NCI-H1436 (cell line): ENCODE data around the gene CSNK2A2.

Source experiments
- DNase-seq: peaks from one replicate; lab custom pipeline; 2025; lab: John Stamatoyannopoulos, UW

Gene CSNK2A2

DNA sequence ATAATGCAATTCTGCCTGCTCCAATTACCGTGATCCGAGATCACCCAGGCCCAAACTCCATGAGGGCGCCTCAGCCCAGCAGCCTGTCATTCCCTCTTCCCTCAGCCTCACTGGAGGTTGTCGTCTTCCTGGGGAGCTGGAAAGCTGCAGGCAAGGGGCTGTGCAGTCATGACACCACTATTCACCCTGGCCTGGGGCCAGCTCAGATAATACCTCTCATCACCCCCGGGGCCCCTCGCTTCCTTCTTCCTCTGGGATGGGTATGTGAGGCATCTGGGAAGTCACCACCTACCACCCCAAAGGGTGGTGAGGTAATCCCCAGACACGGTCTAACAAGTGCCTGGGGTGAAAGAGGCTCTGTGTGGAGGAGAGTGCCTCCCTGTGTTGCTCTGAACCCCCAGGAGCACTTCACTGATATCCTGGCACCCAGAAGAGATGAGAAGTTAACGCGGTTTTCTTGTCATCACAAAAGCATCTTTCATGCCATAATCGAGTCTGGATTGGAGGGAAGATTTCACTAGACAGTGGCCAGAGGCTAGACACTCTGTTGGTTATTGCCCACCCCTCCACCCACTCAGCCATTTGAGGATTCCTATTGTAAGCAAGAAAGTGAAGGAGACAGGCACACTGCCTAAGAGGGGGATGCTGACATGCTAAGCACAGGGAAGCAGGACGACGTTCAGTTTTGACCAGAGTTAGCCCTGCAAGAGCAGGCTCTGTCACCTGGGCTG is 87.2 kb downstream of the CSNK2A2 start:
- no peak for DNase-seq

- DNase-seq = no peak
These were observed 88.0 kb downstream of the CSNK2A2 start for GRCh38 chr16:58109881-58110280.

DNA sequence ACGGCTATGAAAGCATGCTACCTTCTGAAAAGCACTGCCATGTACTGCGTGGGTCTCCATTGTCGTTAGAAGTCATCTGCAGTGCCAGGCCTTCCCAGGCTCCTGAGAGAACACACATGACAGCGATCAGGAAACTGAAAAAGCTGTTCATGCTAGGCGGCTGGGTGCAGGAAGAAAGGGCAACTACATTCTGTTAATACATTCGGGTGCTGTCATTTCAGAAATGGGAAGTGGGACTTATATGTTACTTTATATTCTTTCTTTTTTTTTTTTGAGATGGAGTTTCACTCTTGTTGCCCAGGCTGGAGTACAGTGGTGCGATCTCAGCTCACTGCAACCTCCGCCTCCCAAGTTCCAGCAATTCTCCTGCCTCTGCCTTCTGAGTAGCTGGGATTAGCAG is 88.6 kb downstream of the CSNK2A2 start:
- DNase-seq = no peak
